Esophagus muscularis mucosa (tissue), 4 donors: ENCODE data around the gene MSH3. TPM values are rescaled to one million over a fixed set of nuclear protein-coding genes. Genes with fewer than 3 reads are reported as not detected.
"Not testable (repeated sequence)": the region's sequence is repeated elsewhere in the genome, so short reads cannot be mapped to it uniquely, and the experiment has no call there.

Experiments used
- DNase-seq: peaks from one replicate; pipeline ENCODE4 v3.0.0-alpha.2; 2017; ENCODE audit errors: extremely low spot score
- H3K27ac ChIP-seq, 4 donors: fragments of 200-600 bp; sonication (generic); replicated peaks in 1 of 4; 1 replicate in 3 of 4; 2 replicates in 1 of 4; pipeline ENCODE4 v1.5.1; 2016 to 2019; ENCODE audit warnings: mild to moderate bottlenecking in 1 of 4
- H3K27me3 ChIP-seq, 4 donors: fragments of 200-600 bp; sonication (generic); one replicate each; pipeline versions ENCODE4 v1.5.1 to v1.6.0; 2016 to 2019
- H3K36me3 ChIP-seq, 4 donors: fragments of 200-600 bp; sonication (generic); one replicate each; pipeline ENCODE4 v1.5.1; 2016 to 2019
- H3K4me1 ChIP-seq, 4 donors: fragments of 200-600 bp; sonication (generic); one replicate each; pipeline ENCODE4 v1.5.1; 2016 to 2019
- H3K4me3 ChIP-seq, 4 donors: fragments of 200-600 bp; sonication (generic); 1 replicate in 2 of 4; 2 replicates in 2 of 4; pipeline ENCODE4 v1.5.1; 2016 to 2019; ENCODE audit warnings: mild to moderate bottlenecking in 4 of 4, moderate library complexity in 1 of 4
- H3K9me3 ChIP-seq, 4 donors: fragments of 200-600 bp; sonication (generic); 1 replicate in 3 of 4; 2 replicates in 1 of 4; pipeline ENCODE4 v1.5.1; 2016 to 2019
- CTCF ChIP-seq, 3 experiments: fragments of 200-600 bp in 2 of 3; fragments of 450-650 bp in 1 of 3; sonication (generic) in 2 of 3; IDR thresholded peaks; one replicate each; pipeline ENCODE4 v1.5.1; 2017 to 2019; ENCODE audit warnings: antibody characterized with exemption in 3 of 3, mild to moderate bottlenecking in 2 of 3, moderate library complexity in 1 of 3
- EP300 ChIP-seq: sonication (generic); formaldehyde crosslinking; IDR thresholded peaks from one replicate; pipeline ENCODE4 v1.6.1; 2017; ENCODE audit warnings: antibody characterized with exemption
- POLR2A ChIP-seq: fragments of 450-650 bp; IDR thresholded peaks from one replicate; pipeline ENCODE4 v1.6.1; 2017; ENCODE audit warnings: antibody characterized with exemption, moderate library complexity, mild to moderate bottlenecking, low read depth
- POLR2AphosphoS5 ChIP-seq, 2 donors: sonication (generic); formaldehyde crosslinking; IDR thresholded peaks; one replicate each; pipeline ENCODE4 v1.6.1; 2017; ENCODE audit warnings: antibody characterized with exemption in 2 of 2
- WGBS: methylation state at CpG from one replicate; pipeline ENCODE4 v1.1.5; 2018; 5-methylcytosine and 5-hydroxymethylcytosine counted together
- intact Hi-C: fragments of 100-400 bp; cut with DNase I; formaldehyde crosslinking; loops from one replicate; pipeline ENCODE4 v1.15.1; 2023
- total RNA-seq, 4 donors: library from RNA; depleted of rRNA; stranded (reverse); fragments of >200 nt; gene quantifications; one replicate each; pipeline versions ENCODE4 v1.1.0 to v1.2.1, GENCODE V29; 2016

The MSH3 gene
- total RNA-seq, 4 donors from 2014 or later: 7.6 to 11.6 (median 9.3) TPM

DNA sequence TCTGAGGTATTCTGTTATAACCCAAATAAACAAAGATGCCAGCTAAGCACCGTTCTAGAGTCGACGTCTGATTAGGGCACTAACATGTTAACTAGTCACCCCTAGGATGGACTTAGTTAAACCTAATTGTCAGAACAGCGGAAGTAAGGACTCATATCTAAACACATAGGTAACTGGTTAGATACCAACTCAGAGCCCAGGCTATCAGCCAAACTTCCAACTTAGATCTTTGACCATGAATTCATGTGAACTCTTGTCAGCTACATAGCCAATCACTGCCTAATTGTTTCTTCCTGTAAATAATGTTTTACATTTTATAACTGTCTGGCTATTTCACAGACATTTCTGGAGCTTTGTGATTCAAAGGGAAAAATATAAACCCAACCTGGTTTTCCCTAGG, 84.6 kb downstream of the MSH3 start:
- no peaks in the 10 kb centered on the region for H3K4me1 ChIP-seq
- intact Hi-C loops: no loop called here
- no peak overlapping the region for H3K4me3 ChIP-seq
- no peak overlapping the region for H3K27ac ChIP-seq
- H3K36me3 ChIP-seq: peaks cover 0 to 24% (median 8%) of the 10 kb centered on the region in 4 donors
- no peaks in the 10 kb centered on the region for H3K27me3 ChIP-seq
- no peak for TF ChIP-seq POLR2AphosphoS5 (IDR thresholded peaks at IDR 0.05)
- no peak for TF ChIP-seq POLR2A
- TF ChIP-seq CTCF (IDR thresholded peaks at IDR 0.05): no peak
- TF ChIP-seq EP300: no peak
- no peak for DNase-seq
- WGBS: 85% methylated on average over 4 of the region's 4 CpGs
- H3K9me3 ChIP-seq: no peaks in the 10 kb centered on the region

DNA sequence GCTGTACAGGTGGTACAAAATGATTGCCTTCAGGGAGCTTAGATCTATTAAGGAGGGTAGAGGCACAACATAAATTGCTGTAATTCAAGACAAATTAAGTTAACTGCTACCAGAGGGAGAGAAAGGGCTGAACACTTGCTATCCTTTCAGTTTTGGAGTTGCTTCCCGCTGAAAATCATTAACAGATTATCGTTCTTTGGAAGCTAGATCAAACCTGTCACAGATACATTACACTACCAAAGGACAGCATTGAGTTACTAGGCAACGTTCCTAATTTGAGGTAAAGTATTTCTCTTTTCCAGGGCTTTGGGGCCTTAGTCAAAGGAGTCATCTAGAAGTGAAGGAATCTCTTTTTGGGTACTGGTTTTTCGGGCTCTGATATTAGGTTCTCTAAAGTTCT, 85.0 kb downstream of the MSH3 start:
- no peaks in the 10 kb centered on the region for H3K9me3 ChIP-seq
- H3K4me3 ChIP-seq: no peak overlapping the region
- no peak for DNase-seq
- peaks cover 0 to 28% (median 11%) of the 10 kb centered on the region in 4 donors for H3K36me3 ChIP-seq
- TF ChIP-seq POLR2AphosphoS5 (IDR thresholded peaks at IDR 0.05) (no peak), CTCF (IDR thresholded peaks at IDR 0.05) (no peak), POLR2A (no peak), EP300 (no peak)
- intact Hi-C loops: no loop called here
- H3K27ac ChIP-seq: no peak overlapping the region
- H3K4me1 ChIP-seq: no peaks in the 10 kb centered on the region
- H3K27me3 ChIP-seq: no peaks in the 10 kb centered on the region
- 92% methylated on average over 4 of the region's 4 CpGs for WGBS

GRCh38 chr5:80739898-80740297, 85.4 kb downstream of the MSH3 start:
- Histone ChIP-seq H3K9me3 (no peaks in the 10 kb centered on the region), H3K27ac (no peak overlapping the region), H3K27me3 (no peaks in the 10 kb centered on the region), H3K4me3 (no peak overlapping the region), H3K36me3 (peaks cover 3 to 32% (median 15%) of the 10 kb centered on the region in 4 donors), H3K4me1 (no peaks in the 10 kb centered on the region)
- no peak for TF ChIP-seq POLR2AphosphoS5 (IDR thresholded peaks at IDR 0.05)
- no peak for TF ChIP-seq CTCF (IDR thresholded peaks at IDR 0.05)
- TF ChIP-seq POLR2A: no peak
- TF ChIP-seq EP300: no peak
- no peak for DNase-seq
- 96% methylated on average over 2 of the region's 2 CpGs for WGBS
- intact Hi-C loops: no loop called here

DNA sequence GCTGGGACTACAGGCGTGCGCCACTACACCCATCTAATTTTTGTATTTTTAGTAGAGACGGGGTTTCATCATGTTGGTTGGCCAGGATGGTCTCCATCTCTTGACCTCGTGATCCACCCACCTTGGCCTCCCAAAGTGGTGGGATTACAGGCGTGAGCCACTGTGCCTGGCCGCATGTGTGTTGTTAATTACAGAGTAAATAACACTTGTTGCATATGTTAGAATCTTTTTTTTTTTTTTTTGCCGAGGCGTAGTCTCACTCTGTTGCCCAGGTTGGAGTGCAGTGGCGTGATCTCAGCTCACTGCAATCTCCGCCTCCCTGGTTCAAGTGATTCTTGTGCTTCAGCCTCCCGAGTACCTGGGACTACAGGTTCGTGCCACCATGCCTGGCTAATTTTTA, 86.0 kb downstream of the MSH3 start:
- 95% methylated on average over 12 of the region's 12 CpGs for whole genome bisulfite sequencing
- H3K4me1 ChIP-seq, H3K27ac ChIP-seq, H3K27me3 ChIP-seq, H3K4me3 ChIP-seq, DNase-seq, H3K9me3 ChIP-seq, intact Hi-C loops: not testable (repeated sequence)
- peaks cover 4 to 38% (median 21%) of the 10 kb centered on the region in 4 donors for H3K36me3 ChIP-seq

GRCh38 chr5:80740999-80741398, 86.5 kb downstream of the MSH3 start:
- no peak overlapping the region for H3K27ac ChIP-seq
- TF ChIP-seq POLR2A (no peak), CTCF (IDR thresholded peaks at IDR 0.05) (no peak), EP300 (no peak), POLR2AphosphoS5 (IDR thresholded peaks at IDR 0.05) (no peak)
- H3K4me1 ChIP-seq: no peaks in the 10 kb centered on the region
- peaks cover 4 to 43% (median 23%) of the 10 kb centered on the region in 4 donors for H3K36me3 ChIP-seq
- DNase-seq: no peak
- no peak overlapping the region for H3K4me3 ChIP-seq
- intact Hi-C loops: no loop called here
- no peaks in the 10 kb centered on the region for H3K27me3 ChIP-seq
- H3K9me3 ChIP-seq: no peaks in the 10 kb centered on the region
- 79% methylated on average over 1 of the region's 1 CpG for WGBS
